OCI-LY3 (cell line): ENCODE data around the gene CYP27B1.

Experiments used
- H2AFZ ChIP-seq: fragments of 200-600, 300-600 bp; shearing (Covaris generic); 2 replicates; pipeline ENCODE4 v1.6.0; 2014; ENCODE audit warnings: antibody characterized with exemption, low read depth, low read length
- H3K27ac ChIP-seq: fragments of 200-600, 300-600 bp; sonication (generic); 2 replicates; pipeline ENCODE4 v1.5.1; 2014; ENCODE audit warnings: mild to moderate bottlenecking, low read length, moderate library complexity, mixed read lengths
- H3K27me3 ChIP-seq: fragments of 200-600, 300-600 bp; sonication (generic); 2 replicates; pipeline ENCODE4 v1.6.1; 2014; ENCODE audit warnings: low read depth, low read length, mixed read lengths
- H3K36me3 ChIP-seq: fragments of 200-600, 300-600 bp; sonication (generic); replicated peaks from 2 replicates; pipeline ENCODE3; 2014; ENCODE audit warnings: low read depth, low read length, mixed read lengths
- H3K4me1 ChIP-seq: fragments of 300-600, 200-600 bp; sonication (generic); 2 replicates; pipeline ENCODE4 v1.6.1; 2014; ENCODE audit warnings: low read length, mixed read lengths
- H3K4me2 ChIP-seq: fragments of 200-600, 300-600 bp; sonication (generic); 2 replicates; pipeline ENCODE4 v1.6.1; 2014; ENCODE audit warnings: low read length, mixed read lengths
- H3K4me3 ChIP-seq: fragments of 300-600, 200-600 bp; sonication (generic); 2 replicates; pipeline ENCODE4 v1.5.1; 2014; ENCODE audit warnings: antibody characterized with exemption, mild to moderate bottlenecking, low read length, moderate library complexity
- H3K79me2 ChIP-seq: fragments of 300-600, 200-600 bp; shearing (Covaris generic); 2 replicates; pipeline ENCODE4 v1.6.1; 2014; ENCODE audit warnings: mild to moderate bottlenecking, low read length, mixed read lengths
- H3K9ac ChIP-seq: fragments of 300-600, 200-600 bp; shearing (Covaris generic); 2 replicates; pipeline ENCODE4 v1.6.0; 2014; ENCODE audit warnings: mild to moderate bottlenecking, low read length, moderate library complexity
- H3K9me3 ChIP-seq: fragments of 200-600, 300-600 bp; shearing (Covaris generic); 2 replicates; pipeline ENCODE4 v1.6.1; 2014; ENCODE audit warnings: low read length, mixed read lengths; ENCODE audit not compliant: insufficient read depth
- H4K20me1 ChIP-seq: fragments of 200-600, 300-600 bp; sonication (generic); 2 replicates; pipeline ENCODE4 v1.6.1; 2016; ENCODE audit warnings: low read length, mixed read lengths; ENCODE audit not compliant: insufficient read depth
- CTCF ChIP-seq: fragments of 200-600, 300-600 bp; sonication (generic); IDR thresholded peaks from 2 replicates; pipeline ENCODE4 v1.5.1; 2014; ENCODE audit warnings: antibody characterized with exemption, low read length, low read depth
- EZH2phosphoT487 ChIP-seq: fragments of 200-600 bp; shearing (Covaris generic); IDR thresholded peaks from 2 replicates; pipeline ENCODE4 v1.6.1; 2018; ENCODE audit warnings: antibody characterized with exemption, mixed run types, low read depth

CYP27B1 gene

GRCh38 chr12:57765698-57766463 is 997 bp downstream of the CYP27B1 start:
- peaks cover 38% of the 10 kb centered on the region for H3K36me3 ChIP-seq
- no peak overlapping the region for H3K27ac ChIP-seq
- peak overlapping the region; percentile 83 for H3K4me2 ChIP-seq
- peak overlapping the region; percentile 52; the same call in 1 of the 2 replicates for H3K9ac ChIP-seq
- peak overlapping the region; percentile 78 for H3K4me3 ChIP-seq
- H3K27me3 ChIP-seq: no peaks in the 10 kb centered on the region
- H4K20me1 ChIP-seq: peaks cover 5% of the 10 kb centered on the region; the same call in 1 of the 2 replicates
- peaks cover 6% of the 10 kb centered on the region for H3K79me2 ChIP-seq
- no peaks in the 10 kb centered on the region for H3K9me3 ChIP-seq
- TF ChIP-seq EZH2phosphoT487 (no peak), CTCF (no peak)
- peaks cover 6% of the 10 kb centered on the region for H3K4me1 ChIP-seq
- no peak overlapping the region for H2AFZ ChIP-seq

GRCh38 chr12:57765003-57765697 is 1.7 kb downstream of the CYP27B1 start:
- Histone ChIP-seq H3K9me3 (no peaks in the 10 kb centered on the region), H4K20me1 (peaks cover 12% of the 10 kb centered on the region), H3K36me3 (peaks cover 38% of the 10 kb centered on the region), H2AFZ (peak overlapping the region; percentile 40; the same call in 1 of the 2 replicates), H3K79me2 (peaks cover under 1% of the 10 kb centered on the region; the same call in 1 of the 2 replicates), H3K27ac (no peak overlapping the region), H3K4me1 (peaks cover 4% of the 10 kb centered on the region; the same call in 1 of the 2 replicates), H3K27me3 (no peaks in the 10 kb centered on the region), H3K9ac (peak overlapping the region; percentile 52), H3K4me3 (peak overlapping the region; percentile 78), H3K4me2 (peak overlapping the region; percentile 83)
- no peak for TF ChIP-seq EZH2phosphoT487
- peak; percentile 54 for TF ChIP-seq CTCF

- Histone ChIP-seq H3K4me2 (peak overlapping the region; percentile 83), H2AFZ (0 out of 2 replicates have a peak overlapping the region, but pooled peaks have one; percentile 36)
These were observed 2.2 kb downstream of the CYP27B1 start for GRCh38 chr12:57764662-57765002.

More at GRCh38 chr12:57764662-57765002, 2.2 kb downstream of the CYP27B1 start:
- peaks cover 39% of the 10 kb centered on the region for H3K36me3 ChIP-seq
- no peak overlapping the region for H3K27ac ChIP-seq
- H3K9ac ChIP-seq: peak overlapping the region; percentile 52
- H3K4me3 ChIP-seq: peak overlapping the region; percentile 78
- peaks cover 4% of the 10 kb centered on the region; the same call in 1 of the 2 replicates for H3K4me1 ChIP-seq
- H3K9me3 ChIP-seq: no peaks in the 10 kb centered on the region
- no peaks in the 10 kb centered on the region for H3K27me3 ChIP-seq
- peaks cover 5% of the 10 kb centered on the region; the same call in 1 of the 2 replicates for H3K79me2 ChIP-seq
- TF ChIP-seq CTCF (no peak), EZH2phosphoT487 (no peak)
- H4K20me1 ChIP-seq: peaks cover 17% of the 10 kb centered on the region
